AG20443 (cell line): ENCODE data around the gene GCNT2.
"Not testable (repeated sequence)": the region's sequence is repeated elsewhere in the genome, so short reads cannot be mapped to it uniquely, and the experiment has no call there.

Source experiments
- DNase-seq: peaks from one replicate; pipeline ENCODE4 v3.0.0; 2012; ENCODE audit warnings: low spot score, mixed read lengths

The GCNT2 gene

DNA sequence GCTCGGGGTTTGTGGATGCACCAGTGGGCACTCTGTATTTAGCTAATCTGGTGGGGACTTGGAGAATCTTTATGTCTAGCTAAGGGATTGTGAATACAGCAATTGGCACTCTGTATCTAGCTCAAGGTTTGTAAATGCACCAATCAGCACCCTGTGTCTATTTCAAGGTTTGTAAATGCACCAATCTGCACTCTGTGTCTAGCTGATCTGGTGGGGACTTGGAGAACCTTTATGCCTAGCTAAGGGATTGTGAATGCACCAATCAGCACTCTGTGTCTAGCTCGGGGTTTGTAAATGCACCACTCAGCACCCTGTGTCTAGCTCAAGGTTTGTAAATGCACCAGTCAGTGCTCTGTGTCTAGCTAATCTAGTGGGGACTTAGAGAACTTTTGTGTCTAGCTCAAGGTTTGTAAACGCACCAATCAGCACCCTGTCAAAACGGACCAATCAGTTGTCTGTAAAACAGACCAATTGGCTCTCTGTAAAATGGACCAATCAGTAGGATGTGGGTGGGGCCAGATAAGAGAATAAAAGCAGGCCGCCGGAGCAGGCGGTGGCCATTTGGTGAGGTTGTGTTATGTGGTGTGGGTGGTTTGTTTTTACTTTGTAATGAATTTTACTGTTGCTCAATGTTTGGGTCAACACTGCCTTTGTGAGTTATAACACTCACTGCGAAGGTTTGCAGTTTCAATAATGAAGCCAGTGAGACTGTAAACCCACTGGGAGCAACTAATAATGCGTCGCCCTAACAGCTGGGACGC, 139.5 kb downstream of the GCNT2 start:
- not testable (repeated sequence) for DNase-seq

DNA sequence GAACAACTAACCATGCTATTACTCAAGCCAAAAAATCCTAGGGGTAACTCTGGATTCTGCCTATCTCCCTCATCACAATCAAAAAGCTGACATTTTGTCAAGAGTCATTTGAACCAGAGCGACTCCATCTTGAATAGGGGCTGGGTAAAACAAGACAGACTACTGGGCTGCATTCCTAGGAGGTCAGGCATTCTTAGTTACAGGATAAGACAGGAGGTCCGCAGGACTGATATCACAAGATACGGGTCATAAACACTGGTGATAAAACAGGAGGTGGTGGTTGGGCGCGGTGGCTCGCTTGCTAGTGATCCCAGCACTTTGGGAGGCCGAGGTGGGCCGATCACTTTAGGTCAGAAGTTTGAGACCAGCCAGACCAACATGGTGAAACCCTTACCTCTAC, 141.1 kb downstream of the GCNT2 start:
- DNase-seq: no peak

DNA sequence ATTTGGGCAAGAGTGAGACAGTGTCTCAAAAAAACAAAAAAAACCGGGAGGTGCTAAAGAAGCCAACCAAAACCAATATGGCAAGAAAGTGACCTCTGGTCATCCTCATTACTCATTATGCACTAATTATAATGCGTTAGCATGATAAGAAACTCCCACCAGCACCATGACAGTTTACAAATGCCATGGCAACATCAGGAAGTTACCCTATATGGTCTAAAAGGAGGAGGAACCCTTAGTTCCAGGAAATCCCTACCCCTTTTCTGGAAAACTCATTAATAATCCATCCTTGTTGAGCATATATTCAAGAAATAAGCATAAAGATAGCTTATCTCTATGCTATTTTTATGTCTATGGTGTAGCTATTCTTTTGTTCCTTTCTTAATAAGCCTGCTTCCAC, 141.6 kb downstream of the GCNT2 start:
- DNase-seq: no peak

DNA sequence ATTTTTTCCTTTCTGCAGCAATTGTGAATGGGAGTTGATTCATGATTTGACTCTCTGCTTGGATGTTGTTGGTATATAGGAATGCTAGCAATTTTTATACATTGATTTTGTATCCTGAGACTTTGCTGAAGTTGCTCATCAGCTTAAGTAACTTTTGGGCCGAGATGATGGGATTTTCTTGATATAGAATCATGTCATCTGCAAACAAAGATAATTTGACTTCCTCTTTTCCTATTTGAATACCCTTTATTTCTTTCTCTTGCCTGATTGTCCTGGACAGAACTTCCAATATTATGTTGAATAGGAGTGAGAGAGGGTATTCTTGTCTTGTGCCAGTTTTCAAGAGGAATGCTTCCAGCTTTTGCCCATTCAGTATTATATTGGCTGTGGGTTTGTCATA, 144.4 kb downstream of the GCNT2 start:
- DNase-seq: not testable (repeated sequence)

GRCh38 chr6:10668126-10668917, 147.2 kb downstream of the GCNT2 start:
- DNase-seq: no peak

- DNase-seq: no peak
Measured at GRCh38 chr6:10676403-10676802, 155.3 kb downstream of the GCNT2 start.

GRCh38 chr6:10678456-10678855, 157.3 kb downstream of the GCNT2 start:
- DNase-seq: no peak
